Measurements from ENCODE around the gene ACTR3C. TPM values are rescaled to one million over a fixed set of nuclear protein-coding genes. Genes with fewer than 3 reads are reported as not detected.

ACTR3C gene
- total and polyA plus RNA-seq, 2 of the 13 experiments (the other 11 are each of a cell fraction or from before 2014, with no cell fraction given): 3.8 to 7.5 TPM

DNA sequence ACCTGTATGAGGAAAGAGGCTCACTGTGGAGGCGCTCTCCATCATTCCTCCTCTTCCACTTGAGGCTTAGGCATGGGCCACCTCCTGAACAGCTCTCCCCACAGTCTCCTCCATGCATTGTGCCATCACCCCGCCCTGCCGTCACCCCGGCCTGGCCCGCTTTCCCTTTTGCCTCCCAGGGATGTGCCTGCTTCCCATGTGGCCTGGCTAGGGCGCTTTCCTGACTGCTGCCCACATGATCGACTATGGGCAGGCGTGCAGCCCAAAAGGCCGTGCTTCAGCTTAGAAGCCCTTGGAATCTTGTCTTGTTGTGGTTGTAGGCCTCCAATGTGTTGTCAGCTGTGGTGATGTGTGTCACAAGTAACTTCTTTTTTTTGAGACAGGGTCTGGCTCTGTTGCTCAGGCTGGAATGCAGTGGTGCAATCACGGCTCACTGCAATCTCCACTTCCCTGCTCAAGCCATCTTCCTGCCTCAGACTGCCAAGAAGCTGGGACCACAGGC is 1.8 kb upstream of the ACTR3C start (continued):
- no peak for TF ChIP-seq ZUFSP (CRISPR knock-in tag; IDR thresholded peaks at IDR 0.05; ENCODE audit: borderline replicate concordance)
- TF ChIP-seq SP4 (CRISPR knock-in tag; IDR thresholded peaks at IDR 0.05): no peak
- TF ChIP-seq SIX4 (CRISPR knock-in tag; IDR thresholded peaks at IDR 0.05): no peak
- TF ChIP-seq ZNF17 (CRISPR knock-in tag; IDR thresholded peaks at IDR 0.05): no peak
- peak; percentile 78; the same call in 1 of the 2 replicates for TF ChIP-seq ZBTB38 (CRISPR knock-in tag; IDR thresholded peaks at IDR 0.05)
- no peak for TF ChIP-seq GATAD2A (CRISPR knock-in tag; IDR thresholded peaks at IDR 0.05)
- no peak for TF ChIP-seq NR2F6 (IDR thresholded peaks at IDR 0.05)
- no peak for TF ChIP-seq NR2F6 (CRISPR knock-in tag; IDR thresholded peaks at IDR 0.05)
- no peak for TF ChIP-seq ELF4 (CRISPR knock-in tag; IDR thresholded peaks at IDR 0.05; ENCODE audit: borderline replicate concordance)
- TF ChIP-seq, protein P1, sequence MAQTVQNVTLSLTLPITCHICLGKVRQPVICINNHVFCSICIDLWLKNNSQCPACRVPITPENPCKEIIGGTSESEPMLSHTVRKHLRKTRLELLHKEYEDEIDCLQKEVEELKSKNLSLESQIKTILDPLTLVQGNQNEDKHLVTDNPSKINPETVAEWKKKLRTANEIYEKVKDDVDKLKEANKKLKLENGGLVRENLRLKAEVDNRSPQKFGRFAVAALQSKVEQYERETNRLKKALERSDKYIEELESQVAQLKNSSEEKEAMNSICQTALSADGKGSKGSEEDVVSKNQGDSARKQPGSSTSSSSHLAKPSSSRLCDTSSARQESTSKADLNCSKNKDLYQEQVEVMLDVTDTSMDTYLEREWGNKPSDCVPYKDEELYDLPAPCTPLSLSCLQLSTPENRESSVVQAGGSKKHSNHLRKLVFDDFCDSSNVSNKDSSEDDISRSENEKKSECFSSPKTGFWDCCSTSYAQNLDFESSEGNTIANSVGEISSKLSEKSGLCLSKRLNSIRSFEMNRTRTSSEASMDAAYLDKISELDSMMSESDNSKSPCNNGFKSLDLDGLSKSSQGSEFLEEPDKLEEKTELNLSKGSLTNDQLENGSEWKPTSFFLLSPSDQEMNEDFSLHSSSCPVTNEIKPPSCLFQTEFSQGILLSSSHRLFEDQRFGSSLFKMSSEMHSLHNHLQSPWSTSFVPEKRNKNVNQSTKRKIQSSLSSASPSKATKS (CRISPR knock-in tag; IDR thresholded peaks at IDR 0.05): no peak
- no peak for TF ChIP-seq ZNF747 (CRISPR knock-in tag; IDR thresholded peaks at IDR 0.05; ENCODE audit: borderline replicate concordance)
- TF ChIP-seq ZNF687 (CRISPR knock-in tag; IDR thresholded peaks at IDR 0.05): peak; percentile 66
- no peak for TF ChIP-seq POLR2AphosphoS5 (IDR thresholded peaks at IDR 0.05; ENCODE audit: low read depth, low read length)
- peak; percentile 45; the same call in 1 of the 2 replicates for TF ChIP-seq CEBPB (IDR thresholded peaks at IDR 0.05; ENCODE audit: borderline replicate concordance, low read depth, low read length)

Data from HepG2 (cell line).